BJ (cell line): ENCODE measurements around the gene PMM1. TPM values are rescaled to one million over a fixed set of nuclear protein-coding genes. Genes with fewer than 3 reads are reported as not detected.
A peak's percentile ranks its signal among the peaks of the same experiment; 100 is the strongest.

Experiments used
- CTCF ChIA-PET: fragments of 350-600 bp; formaldehyde crosslinking; extraction: SDS; loops from one replicate; lab custom pipeline; 2021; ENCODE audit warnings: antibody characterized with exemption, inconsistent platforms; lab: Yijun Ruan, JAX
- POLR2A ChIA-PET: fragments of 300-600 bp; sonication (Branson Sonifier 250); formaldehyde crosslinking; extraction: SDS; loops from one replicate; lab custom pipeline; 2021; ENCODE audit warnings: antibody characterized with exemption; lab: Charles Lee
- DNase-seq: peaks from one replicate; pipeline ENCODE4 v3.0.0-alpha.2; 2011; ENCODE audit warnings: low read depth
- H3K27me3 ChIP-seq: 2 replicates; pipeline ENCODE4 v1.6.0; 2011; ENCODE audit warnings: low read length; ENCODE audit not compliant: control insufficient read depth, insufficient read depth
- H3K36me3 ChIP-seq: 2 replicates; pipeline ENCODE4 v1.5.1; 2011; ENCODE audit warnings: low read length; ENCODE audit not compliant: control insufficient read depth, insufficient read depth
- H3K4me3 ChIP-seq: 2 replicates; pipeline ENCODE4 v1.5.1; 2011; ENCODE audit warnings: low read depth, mild to moderate bottlenecking, control low read depth, low read length
- polyA plus RNA-seq: library from polyadenylated mRNA; depleted of rRNA; stranded (reverse); fragments of >200 nt; gene quantifications from 2 replicates; pipeline ENCODE4 v1.2.3, GENCODE V29; 2011
- TF ChIP-seq, protein P1 (sequence below): IDR thresholded peaks from 2 replicates; pipeline ENCODE4 v1.5.1; 2011; ENCODE audit warnings: low read depth, mild to moderate bottlenecking, control low read depth, inconsistent platforms, low read length, moderate library complexity; ENCODE audit not compliant: insufficient read depth

Gene PMM1
- polyA plus RNA-seq, 1 experiment: 109 TPM

DNA sequence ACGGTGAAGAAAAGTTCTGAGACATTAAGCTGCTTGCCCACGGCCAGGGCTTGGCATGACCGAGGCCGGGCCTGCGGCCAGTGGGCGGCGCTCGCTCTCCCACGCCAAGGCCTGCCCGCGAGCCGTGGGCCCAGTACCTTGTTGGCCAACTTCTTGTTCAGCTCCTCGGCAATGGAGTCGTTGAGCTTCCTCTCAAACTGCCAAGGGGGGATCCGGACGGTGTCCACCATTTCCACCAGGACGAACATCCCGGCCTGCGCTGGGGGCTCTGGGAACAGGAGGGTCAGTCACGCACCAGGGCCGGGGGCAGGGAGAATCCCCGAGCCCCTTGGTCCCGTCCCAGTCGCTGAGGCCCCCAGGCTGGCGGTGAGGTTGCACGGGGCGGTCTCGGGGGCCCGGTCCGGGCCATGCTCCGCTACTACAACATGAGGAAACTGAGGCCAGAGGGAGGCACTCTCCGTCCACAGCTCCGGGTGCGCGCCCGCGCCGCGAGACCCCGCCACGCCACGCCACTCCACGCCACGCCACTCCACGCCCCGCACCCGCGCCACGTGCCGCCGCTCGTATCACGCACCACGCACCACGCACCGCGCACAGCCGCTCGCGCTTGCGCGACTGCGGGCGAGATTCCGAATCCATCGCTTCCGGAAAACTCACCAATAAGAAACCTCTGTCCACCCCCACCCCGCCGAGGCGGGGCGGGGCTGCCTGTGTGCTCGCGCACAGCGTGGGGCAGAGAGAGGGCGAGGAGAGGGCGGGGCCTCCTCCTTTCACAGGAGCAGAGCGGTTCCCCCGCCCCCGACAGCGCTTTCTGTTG is 45.6 kb downstream of the PMM1 start, which contains the start of gene POLR3H:
POLR3H (minus strand) TSS at position 617 of the 817 bp plus-strand sequence; CDS start at position 248, 369 bp downstream.
- TF ChIP-seq, protein P1, sequence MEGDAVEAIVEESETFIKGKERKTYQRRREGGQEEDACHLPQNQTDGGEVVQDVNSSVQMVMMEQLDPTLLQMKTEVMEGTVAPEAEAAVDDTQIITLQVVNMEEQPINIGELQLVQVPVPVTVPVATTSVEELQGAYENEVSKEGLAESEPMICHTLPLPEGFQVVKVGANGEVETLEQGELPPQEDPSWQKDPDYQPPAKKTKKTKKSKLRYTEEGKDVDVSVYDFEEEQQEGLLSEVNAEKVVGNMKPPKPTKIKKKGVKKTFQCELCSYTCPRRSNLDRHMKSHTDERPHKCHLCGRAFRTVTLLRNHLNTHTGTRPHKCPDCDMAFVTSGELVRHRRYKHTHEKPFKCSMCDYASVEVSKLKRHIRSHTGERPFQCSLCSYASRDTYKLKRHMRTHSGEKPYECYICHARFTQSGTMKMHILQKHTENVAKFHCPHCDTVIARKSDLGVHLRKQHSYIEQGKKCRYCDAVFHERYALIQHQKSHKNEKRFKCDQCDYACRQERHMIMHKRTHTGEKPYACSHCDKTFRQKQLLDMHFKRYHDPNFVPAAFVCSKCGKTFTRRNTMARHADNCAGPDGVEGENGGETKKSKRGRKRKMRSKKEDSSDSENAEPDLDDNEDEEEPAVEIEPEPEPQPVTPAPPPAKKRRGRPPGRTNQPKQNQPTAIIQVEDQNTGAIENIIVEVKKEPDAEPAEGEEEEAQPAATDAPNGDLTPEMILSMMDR: peak; percentile 75
- Histone ChIP-seq H3K36me3 (peaks cover 4% of the 10 kb centered on the region; the same call in 1 of the 2 replicates), H3K4me3 (peak within 1 kb of the TSS; percentile 90), H3K27me3 (no peaks in the 10 kb centered on the region)
- ChIA-PET POLR2A (interaction anchor here (0.5 to 1.0 kb wide), 3 partner anchors 19 to 375 kb away, joined by 3 to 4 read pairs (median 3); partner anchors contain the start of gene PMM1), CTCF (interaction anchor here (0.6 to 7.1 kb wide), 22 partner anchors 9 to 347 kb away, joined by 3 to 55 read pairs (median 3); partner anchors contain the start of genes PMM1 and XRCC6)
- peak; percentile 91 for DNase-seq

DNA sequence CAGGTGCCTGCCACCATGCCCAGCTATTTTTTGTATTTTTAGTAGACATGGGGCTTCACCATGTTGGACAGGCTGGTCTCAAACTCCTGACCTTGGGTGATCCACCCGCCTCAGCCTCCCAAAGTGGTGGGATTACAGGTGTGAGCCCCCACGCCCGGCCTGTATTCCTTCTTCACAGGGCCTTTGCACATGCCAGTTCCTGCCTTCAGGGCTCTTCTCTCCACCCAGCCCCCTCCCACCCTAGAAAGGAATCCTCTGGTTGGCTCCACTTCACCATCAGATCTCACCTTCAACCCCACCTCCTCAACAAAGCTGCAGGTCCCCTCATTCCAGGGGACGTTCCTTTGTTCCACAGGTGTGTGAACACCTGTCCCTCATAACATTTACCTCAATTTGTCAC is 47.4 kb downstream of the PMM1 start:
- H3K4me3 ChIP-seq: no peak overlapping the region
- CTCF ChIA-PET: interaction anchor here (2.0 to 7.1 kb wide), 3 partner anchors 9 to 138 kb away, joined by 9 to 55 read pairs (median 11); no protein-coding TSS in a partner anchor
- POLR2A ChIA-PET: no interaction called here
- DNase-seq: no peak
- no peaks in the 10 kb centered on the region for H3K27me3 ChIP-seq
- TF ChIP-seq, protein P1: no peak
- H3K36me3 ChIP-seq: peaks cover 4% of the 10 kb centered on the region

DNA sequence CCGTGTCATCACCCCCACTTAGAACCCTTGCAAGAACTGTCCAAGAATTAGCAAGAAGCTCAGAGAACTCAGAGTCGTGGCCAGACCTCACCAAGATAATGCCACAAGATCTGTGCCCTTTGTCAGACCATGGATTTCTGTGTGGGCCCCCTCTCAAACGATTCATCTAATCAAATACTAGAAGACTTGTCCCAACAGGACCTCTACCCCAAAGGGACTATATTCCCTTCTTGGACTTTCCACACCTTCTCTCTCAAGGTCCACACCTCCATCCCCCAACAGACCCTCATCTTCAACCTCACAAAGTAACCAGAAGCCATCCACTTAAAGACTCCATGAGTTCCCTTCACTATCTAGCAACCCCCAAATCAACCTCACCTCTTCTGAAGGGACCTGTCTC is 48.2 kb downstream of the PMM1 start:
- ChIA-PET CTCF (interaction anchor here (1.0 to 7.1 kb wide), 3 partner anchors 14 to 56 kb away, joined by 3 to 55 read pairs (median 16); partner anchors contain the start of gene PMM1), POLR2A (no interaction called here)
- Histone ChIP-seq H3K27me3 (no peaks in the 10 kb centered on the region), H3K4me3 (no peak overlapping the region), H3K36me3 (peaks cover 6% of the 10 kb centered on the region)
- DNase-seq: no peak
- TF ChIP-seq, protein P1: no peak

DNA sequence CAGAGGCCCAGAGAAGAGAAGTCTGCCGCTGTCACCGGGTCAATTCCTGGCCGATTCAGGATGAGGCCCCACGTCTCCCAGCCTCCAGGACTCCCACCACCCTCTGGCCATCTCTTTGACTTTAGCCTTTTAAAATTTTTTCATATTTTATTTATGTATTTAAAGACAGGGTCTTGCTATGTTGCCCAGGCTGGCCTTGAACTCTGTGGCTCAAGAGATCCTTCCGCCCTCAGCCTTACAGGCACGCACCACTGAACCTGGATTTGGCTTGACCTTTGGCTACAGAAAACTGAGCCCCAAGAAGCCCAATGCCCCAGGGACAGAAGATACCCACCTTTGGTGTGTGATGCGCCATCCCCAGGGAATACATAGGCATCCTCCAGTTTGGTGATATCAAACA is 49.3 kb downstream of the PMM1 start:
- POLR2A ChIA-PET: no interaction called here

More for the DNA sequence above, 49.3 kb downstream of the PMM1 start:
- Histone ChIP-seq H3K36me3 (peaks cover 6% of the 10 kb centered on the region), H3K27me3 (no peaks in the 10 kb centered on the region), H3K4me3 (no peak overlapping the region)
- no peak for DNase-seq
- TF ChIP-seq, protein P1: no peak
- CTCF ChIA-PET: interaction anchor here (1.1 to 7.1 kb wide), 5 partner anchors 8 to 137 kb away, joined by 3 to 55 read pairs (median 5); no protein-coding TSS in a partner anchor
